Fibroblast of the conjunctiva (primary cell): ENCODE results near the gene EP400.
A peak's percentile ranks its signal among the peaks of the same experiment; 100 is the strongest.

ENCODE experiments used
- DNase-seq: peaks from one replicate; pipeline ENCODE4 v3.0.0-alpha.2; 2010; ENCODE audit warnings: low read depth

Gene EP400, protein sequence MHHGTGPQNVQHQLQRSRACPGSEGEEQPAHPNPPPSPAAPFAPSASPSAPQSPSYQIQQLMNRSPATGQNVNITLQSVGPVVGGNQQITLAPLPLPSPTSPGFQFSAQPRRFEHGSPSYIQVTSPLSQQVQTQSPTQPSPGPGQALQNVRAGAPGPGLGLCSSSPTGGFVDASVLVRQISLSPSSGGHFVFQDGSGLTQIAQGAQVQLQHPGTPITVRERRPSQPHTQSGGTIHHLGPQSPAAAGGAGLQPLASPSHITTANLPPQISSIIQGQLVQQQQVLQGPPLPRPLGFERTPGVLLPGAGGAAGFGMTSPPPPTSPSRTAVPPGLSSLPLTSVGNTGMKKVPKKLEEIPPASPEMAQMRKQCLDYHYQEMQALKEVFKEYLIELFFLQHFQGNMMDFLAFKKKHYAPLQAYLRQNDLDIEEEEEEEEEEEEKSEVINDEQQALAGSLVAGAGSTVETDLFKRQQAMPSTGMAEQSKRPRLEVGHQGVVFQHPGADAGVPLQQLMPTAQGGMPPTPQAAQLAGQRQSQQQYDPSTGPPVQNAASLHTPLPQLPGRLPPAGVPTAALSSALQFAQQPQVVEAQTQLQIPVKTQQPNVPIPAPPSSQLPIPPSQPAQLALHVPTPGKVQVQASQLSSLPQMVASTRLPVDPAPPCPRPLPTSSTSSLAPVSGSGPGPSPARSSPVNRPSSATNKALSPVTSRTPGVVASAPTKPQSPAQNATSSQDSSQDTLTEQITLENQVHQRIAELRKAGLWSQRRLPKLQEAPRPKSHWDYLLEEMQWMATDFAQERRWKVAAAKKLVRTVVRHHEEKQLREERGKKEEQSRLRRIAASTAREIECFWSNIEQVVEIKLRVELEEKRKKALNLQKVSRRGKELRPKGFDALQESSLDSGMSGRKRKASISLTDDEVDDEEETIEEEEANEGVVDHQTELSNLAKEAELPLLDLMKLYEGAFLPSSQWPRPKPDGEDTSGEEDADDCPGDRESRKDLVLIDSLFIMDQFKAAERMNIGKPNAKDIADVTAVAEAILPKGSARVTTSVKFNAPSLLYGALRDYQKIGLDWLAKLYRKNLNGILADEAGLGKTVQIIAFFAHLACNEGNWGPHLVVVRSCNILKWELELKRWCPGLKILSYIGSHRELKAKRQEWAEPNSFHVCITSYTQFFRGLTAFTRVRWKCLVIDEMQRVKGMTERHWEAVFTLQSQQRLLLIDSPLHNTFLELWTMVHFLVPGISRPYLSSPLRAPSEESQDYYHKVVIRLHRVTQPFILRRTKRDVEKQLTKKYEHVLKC (N-terminal part only)

DNA sequence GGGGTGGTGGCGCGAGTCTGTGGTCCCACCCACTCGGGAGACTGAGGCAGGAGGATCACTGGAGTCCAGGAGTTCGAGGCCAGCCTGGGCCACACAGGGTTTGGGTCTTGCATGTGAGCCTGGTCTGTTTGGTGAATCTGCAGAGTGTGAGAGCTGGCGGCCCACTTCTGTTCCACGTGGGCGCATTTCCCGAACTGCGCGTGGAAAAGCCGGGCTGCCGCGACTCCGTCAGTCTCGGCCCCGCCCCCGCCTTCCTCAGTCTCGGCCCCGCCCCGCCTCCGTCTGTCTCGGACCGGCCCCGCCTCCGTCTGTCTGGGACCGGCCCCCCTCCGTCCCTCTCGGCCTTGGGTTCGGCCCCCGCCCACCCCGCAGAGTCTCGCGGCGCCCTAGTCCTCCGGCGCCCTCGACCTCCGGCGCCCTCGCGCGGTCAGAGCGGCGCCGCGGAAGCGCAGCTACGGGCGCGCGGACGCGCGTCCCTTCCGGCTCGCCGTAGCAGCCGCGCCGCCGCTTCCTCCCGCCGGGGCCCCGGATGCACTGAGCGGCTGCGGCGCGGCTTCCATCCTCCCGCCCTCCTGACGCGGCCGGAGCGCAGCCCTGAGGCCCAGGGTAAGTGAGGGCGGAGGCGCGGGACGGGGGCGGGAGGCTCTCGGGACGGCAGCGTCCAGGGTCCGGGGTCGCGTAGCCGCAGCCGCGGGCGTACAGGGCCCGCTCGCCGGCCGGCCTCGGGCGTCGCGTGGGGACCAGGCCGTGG is at the start of gene EP400:
TSS of gene EP400 (plus strand) at position 512 of the 751 bp plus-strand sequence. CDS start 10,678 bp downstream, outside the sequence.
- DNase-seq, result peak; percentile 86

DNA sequence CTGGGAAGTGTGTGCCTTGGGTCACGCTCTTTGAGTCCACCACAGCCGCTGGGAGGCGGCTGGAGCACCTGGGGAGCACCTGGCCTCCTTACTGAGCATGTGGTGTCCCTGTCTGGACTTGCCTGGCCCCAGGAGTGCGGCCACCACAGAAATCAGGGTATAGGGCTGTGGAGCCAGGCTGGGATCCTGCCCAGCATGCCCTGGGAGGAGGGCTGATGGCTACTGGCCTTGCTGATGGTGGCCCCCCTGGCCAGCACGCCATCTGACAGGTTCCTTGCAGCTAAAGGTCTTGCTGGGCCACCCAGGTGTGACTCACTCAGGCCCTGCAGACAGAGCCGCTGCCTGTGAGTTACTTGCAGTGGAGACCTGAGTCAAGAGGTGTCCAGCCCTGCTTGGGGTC is 49.3 kb upstream of the EP400 start:
- DNase-seq, result no peak

DNA sequence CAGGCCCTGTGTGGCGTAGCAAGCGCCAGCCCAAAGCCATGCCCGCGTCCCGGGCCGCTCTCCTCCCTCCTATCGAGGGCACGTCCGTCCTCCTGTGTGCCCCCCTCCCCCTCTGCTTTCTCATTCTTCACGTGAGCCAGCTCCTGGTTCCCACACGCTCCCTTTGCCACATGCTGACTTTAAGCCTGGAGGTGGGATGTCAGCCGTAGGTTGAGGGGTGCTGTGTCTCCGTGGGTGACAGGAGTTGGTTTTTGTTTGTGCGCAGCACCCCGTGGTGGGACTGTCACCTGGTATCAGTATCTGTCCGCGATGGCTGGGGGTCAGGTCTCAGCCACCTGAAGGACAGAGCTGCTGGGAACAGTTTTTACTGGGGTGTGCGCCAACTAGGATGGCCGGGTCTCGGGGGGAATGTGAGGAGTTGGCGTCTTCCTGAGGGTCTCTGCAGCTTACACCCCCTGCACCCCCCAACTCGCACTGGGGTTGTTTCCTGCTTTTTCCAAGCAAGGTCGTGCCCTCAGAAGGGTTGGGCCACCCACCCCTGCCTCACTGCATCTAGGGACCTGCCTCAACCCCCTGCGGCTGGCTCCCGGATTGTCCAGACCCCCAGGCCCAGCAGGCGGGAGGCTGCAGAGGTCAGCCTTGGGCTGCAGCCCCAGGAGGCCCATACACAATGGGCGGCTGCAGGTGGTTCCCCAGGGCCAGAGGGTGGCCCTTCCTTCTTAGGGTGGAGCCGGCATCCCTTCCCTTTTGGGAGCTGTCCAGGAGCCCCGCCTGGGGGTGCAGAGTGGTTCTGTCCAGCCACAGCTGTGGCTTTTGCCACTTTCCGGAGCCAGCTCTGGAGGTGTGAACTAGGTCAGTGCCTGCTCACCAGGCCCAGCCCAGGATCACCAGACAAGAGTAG is 48.1 kb upstream of the EP400 start:
- no peak for DNase-seq

DNA sequence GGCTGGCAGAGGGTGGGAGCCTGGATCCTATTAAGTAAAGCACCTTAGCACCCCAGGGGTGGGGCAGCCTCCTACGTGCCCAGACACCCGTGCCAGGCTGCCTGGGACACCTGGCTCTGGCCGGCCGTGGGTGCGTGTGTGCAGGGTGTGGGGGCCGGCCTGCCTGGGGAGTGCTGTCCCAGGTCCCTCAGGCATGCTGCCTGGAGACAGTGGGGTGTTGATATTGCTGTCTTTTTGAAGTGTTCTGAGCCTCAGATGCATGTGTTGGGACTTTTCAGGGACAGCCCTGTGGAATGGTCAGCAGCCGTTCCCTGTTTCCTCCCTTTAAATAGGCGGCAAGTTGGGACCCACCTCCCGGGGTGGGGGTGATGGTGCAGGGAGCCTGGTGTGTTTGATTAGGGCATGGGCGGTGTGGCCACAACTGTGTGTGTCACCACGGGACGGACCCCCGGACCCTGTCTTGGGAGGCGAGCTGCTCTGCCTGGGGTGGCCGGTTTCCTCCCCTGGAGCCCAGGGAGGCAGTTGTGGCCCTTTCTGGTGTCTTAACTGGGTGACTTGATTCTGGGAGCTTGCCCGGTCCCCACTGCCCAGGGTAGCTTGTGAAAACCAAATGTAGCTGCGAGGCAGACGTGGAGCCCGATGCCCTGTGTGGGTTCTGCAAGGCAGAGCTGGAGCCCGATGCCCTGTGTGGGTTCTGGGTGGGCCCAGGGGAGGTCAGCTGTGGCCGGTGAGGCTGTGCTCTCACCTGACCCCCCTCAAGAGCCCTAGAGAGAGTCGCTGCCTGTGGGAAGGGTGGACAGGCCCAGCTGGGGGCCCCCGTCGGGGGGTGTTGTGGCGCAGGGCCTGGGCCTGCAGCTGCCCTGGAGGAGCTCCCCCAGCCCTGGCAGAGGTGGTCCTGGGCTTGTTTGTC is 47.2 kb upstream of the EP400 start:
- no peak for DNase-seq

DNA sequence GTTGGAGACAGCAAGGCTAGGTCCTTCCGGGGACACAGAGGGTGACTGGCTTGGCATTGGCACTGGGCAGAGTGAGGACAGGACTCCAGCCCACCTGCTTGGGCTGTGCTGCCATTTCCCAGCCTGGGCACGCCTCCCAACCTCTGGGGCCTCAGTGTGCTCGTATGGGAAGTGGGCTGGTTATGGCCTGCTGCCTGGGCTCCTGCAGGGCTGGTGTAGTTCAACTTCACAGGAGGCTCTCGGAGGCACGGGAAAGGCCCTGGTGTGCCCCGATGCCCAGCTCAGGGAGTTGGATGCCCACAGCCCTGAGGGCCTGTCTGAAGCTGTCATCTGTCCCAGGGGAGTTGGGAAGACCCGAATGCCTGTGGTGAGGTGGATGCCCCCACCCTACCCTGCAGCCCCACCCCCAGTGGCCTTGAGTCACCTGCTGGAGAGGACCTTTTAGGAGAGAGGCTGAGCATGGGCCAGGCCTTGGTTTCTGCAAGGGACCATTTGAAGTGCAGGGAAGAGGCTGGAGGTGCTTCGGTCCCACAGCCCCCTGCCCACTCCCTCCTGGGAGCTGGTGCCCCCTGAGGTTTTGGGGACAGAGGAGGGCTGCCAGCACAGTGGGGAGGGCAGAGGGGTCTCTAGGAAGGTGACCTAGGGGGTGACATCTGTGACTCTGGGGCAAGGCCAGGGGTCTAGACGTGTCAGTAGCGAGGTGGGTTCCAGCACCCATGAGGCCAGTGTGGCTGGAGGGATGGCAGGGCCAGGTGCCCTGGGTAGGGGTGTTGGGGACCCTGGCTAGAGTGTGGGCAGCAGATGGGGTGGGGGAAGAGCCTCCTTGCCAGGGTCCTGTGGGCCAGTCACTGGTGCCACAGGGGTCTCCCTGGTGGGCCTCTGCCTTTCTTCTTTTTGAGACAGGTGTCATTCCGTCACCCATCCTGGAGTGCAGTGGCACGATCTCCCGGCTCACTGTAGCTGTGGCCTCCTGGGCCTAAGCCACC is 46.2 kb upstream of the EP400 start:
- DNase-seq, result no peak

DNA sequence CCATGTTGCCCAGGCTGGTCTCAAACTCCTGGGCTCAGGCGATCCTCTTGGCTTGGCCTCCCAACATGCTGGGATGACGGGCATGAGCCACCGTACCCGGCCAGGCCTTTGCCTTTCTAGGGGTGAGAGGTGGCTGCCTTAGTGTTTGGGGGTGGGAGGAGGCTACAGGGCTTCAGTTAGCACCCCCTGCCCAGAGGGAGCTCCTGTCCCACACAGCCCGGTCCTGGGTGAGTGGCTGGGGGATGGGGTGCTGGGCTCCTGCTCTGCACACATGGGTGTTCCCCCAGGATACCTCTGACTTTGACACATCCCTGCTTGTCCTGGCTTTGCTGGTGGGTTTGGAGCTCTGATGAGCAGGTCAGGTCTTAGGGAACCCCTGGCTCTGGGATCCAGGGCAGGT is 45.4 kb upstream of the EP400 start:
- DNase-seq, result no peak

DNA sequence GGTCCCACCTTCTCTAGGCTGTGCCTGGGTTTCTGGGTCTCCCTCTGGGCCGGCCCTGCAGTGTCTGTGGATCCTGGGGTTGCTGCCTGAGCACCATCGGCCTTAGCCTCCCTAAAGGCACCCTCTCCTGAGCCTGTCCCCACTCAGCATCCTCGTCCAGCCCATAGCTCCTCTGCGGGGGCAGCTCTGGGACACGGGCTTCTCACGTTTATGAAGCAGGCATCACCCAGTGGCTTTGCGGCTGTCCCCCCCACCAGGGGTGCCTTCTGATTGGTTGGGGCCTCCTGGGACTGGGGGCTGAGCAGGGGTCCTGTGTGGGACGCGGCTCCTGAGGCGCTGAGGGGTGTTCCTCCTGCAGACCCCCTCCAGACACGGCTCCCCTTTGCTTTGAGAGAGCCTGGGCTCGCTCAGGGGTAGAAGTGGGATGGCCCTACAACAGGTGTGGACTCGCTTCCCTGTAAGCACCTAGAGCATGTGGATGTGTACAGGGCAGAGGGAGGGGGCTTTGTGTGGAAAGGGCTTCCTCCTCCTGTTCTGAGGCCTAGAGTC is 44.6 kb upstream of the EP400 start:
- DNase-seq, result no peak

DNA sequence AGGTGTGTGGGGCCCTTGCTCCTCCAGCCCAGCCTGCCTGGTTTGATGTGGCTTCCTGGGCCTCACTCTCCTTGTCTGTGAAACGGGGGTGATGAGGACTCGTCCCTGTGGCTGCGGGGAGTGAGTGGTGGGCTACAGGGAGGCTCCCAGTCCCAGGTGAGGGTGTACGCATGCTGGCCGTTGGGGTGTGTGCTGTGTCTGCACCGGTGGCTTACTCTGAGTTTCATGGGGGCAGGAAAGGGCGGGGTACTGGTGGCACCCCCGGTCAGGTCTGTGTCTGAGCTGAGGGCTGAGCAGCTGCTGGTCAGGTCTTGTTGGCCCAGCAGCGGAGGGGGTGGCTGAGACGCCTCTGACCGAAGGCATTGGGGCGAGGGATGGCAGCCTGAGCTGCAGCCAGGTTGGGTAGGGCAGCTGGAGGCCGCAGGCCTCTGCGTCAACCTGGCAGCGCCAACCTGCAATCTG is 44.1 kb upstream of the EP400 start:
- no peak for DNase-seq

DNA sequence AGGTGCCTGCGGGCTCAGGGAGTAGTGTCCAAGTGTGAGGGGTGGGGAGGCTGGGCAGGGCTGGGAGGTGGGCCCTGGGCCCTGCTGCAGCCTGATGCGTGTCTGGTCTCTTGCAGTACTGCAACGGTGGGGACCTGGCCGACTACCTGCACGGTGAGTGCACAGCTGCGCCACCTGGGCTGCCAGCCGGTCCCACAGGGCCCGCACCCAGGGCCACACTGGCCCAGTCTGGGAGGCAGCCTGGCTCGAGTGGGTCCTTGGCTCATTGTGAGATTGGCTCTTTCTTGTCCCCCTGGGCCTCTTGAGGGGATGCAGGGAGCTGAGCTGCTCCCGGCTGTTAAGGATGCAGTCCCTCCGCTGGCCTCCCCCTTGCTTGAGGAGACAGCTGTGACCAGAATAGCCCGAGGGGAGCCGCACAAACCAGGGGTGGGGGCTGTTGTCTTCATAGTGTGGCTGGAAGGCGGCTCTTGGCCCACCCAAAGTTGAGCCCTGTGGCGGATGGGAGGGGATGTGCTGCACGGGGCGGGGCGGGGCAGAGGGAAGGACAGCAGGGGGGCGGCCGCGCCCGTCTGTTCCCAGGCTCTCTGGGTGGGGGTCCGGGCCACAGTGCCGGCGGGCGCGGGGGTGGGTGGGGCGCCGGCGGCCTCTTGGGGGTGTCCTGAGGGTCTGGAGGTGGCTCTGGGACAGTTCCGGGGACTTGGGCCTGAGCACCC is 42.2 kb upstream of the EP400 start:
- no peak for DNase-seq

DNA sequence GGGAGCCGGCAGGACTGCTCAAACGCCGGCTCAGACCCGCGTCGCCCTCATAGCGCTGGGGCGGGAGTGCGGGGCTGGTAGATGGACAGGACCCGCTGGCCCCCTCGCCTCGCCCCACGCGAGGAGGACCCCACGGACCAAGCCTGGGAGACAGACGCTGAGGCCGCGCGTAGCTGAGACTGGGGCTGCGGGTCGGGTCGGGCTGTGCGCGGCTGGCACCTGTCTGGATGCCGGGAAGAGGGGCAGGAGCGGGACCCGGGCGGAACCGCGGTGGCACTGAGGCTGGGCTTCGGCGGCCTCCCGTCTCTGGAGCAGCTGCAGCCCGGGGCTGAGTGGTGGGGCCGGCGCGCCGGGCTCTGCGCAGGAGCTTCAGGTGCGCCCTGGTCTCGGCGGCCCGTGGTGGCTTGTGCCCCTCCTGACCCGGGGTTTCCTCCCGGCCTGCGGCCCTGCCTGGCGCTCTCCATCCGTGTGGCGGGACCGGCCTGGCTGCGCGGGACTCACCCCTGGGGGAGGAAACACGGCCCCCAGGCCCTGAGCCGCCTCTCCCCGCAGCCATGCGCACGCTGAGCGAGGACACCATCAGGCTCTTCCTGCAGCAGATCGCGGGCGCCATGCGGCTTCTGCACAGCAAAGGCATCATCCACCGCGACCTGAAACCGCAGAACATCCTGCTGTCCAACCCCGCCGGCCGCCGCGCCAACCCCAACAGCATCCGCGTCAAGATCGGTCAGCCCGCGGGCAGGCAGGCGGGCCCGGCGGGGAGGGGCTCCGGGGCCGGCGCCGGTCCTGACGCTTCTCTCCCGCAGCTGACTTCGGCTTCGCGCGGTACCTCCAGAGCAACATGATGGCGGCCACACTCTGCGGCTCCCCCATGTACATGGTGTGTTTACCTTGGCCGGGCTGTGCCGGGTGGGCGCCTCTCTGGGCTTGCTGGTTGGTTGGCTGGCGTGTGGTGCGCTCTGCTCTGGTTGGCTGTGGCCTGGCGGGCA is 41.4 kb upstream of the EP400 start:
- DNase-seq, result no peak

DNA sequence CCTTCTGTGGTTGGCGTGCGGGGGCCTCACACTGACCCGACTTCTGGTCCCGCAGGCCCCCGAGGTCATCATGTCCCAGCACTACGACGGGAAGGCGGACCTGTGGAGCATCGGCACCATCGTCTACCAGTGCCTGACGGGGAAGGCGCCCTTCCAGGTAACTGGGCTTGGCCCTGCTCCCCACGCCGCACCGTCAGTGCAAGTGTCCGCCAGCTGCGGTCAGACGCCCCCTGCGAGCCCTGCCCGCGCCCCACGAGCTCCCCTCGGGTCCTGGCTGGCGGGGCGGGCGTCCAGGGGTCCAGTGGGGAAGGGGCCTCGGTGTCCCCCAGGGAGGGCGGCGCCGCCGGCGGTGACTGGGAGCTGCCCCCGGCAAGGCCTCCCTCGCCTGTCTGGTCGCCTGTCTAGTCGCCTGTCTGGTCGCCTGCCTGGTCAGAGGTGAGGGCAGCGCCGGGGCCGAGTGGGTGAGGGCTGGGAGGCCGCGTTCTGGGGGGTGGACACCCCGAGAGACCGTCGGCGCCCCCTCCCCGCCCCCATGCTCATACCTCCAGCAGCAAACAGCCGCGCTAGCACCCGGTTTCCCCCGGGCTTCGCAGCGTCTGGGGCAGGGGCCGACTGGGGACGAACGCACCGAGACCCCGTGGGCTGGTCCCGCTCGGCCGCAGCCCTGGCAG is 40.5 kb upstream of the EP400 start:
- DNase-seq, result no peak

DNA sequence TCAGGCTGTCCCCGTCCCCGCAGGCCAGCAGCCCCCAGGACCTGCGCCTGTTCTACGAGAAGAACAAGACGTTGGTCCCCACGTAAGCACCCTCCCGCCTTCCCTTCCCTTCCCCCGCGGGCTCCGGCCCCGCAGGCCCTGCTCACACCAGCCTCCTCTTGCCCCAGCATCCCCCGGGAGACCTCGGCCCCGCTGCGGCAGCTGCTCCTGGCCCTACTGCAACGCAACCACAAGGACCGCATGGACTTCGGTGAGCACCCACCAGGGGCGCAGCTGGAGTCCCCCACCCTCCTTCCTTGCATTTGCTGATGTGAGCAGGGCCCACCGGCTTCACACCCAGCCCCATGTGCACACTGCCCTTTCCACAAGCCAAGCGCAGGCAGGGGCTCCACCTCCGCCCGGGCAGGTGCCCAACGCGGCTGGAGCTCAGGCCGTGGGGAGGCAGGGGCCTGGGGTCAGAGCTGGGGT is 40.0 kb upstream of the EP400 start:
- DNase-seq, result no peak

DNA sequence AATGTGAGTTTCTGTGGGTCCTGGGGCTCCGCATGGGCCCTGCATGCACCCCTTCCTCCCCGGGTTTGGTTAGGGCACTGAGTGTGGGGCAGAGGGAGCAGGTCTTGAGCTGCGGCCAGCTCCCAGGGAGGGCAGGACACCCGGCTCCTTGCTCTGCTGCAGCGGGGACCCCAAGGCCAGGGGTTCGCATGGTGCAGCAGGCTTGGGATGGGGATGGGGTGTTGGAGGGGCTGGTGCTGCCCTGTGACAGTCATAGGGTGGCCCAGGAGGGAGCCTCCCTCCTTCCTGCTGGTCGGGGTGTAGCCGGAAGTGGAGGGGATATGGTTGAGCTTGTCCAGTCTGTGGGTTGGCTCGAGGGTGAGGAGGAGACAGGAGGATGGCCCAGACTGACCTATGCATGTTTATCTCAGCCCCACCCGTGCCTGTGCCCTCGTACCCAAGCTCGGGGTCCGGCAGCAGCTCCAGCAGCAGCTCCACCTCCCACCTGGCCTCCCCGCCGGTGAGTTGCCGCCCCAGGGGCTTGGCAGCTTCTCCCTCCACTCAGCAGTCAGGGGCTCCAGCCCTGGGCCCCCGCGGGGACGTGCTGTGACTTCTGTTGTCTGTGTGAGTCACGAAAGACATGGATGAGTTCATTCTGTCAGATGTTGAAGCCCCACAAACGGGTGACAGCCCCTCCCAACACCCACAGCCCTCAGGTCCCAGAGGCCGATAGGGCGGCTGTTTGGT is 39.3 kb upstream of the EP400 start:
- no peak for DNase-seq

DNA sequence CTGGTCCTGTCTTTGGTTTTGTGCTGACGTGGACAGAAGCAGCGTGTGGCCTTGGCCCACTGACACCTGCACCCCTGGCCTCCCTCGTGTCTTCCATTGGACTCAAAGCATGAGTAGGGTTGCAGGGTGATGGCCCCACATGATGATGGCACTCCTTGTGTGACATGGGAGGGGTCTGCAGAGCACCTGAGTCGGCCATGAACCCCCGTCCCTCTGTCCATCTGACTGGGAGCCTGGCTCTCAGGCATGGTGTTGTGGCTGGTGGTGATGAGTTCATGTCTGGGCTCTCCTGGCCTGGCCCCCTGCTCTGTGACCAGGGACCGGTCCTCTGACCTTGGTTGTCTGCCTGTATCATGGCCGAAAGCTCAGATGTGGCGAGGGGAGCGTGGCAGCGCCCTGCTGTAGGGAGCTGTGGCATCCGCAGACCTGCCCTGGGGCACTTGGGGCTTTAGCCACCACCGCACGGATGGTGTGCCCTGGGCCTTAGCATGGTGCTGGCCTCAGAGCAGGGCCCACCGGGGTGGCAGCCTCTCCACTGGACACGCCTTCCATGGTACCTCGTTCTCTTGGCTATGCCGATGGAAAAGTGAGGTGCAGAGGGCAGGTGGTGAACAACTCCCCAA is 38.6 kb upstream of the EP400 start:
- DNase-seq, result no peak
